ENCODE results near the gene CADPS2.

CADPS2 gene

DNA sequence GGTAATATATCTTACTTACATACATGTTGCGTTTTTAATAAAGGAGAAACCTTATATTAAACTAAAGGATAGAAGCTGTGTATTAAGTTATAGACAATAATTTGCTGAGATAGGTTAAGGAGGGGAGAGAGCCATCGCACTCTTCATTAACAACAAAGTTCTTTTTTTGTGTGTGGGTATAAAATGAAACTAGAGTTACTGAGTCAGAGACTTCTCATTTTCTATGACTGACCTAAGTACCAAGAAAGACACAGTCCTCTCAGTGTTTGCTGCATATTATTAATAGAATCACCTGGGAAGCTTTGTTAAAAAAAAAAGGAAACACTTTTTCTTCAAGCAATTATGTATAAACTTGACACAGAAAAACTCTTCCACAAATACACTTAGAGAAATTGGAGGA is 613.1 kb downstream of the CADPS2 start:
- Histone ChIP-seq H3K27me3 (ENCODE audit: insufficient read depth, low read depth, severe bottlenecking) (no peaks in the 10 kb centered on the region), H3K9me3 (ENCODE audit: severe bottlenecking) (no peaks in the 10 kb centered on the region), H3K4me3 (ENCODE audit: low read depth, low read length) (no peak overlapping the region), H3K36me3 (no peaks in the 10 kb centered on the region), H3K27ac (no peak overlapping the region)
- TF ChIP-seq, protein P1, sequence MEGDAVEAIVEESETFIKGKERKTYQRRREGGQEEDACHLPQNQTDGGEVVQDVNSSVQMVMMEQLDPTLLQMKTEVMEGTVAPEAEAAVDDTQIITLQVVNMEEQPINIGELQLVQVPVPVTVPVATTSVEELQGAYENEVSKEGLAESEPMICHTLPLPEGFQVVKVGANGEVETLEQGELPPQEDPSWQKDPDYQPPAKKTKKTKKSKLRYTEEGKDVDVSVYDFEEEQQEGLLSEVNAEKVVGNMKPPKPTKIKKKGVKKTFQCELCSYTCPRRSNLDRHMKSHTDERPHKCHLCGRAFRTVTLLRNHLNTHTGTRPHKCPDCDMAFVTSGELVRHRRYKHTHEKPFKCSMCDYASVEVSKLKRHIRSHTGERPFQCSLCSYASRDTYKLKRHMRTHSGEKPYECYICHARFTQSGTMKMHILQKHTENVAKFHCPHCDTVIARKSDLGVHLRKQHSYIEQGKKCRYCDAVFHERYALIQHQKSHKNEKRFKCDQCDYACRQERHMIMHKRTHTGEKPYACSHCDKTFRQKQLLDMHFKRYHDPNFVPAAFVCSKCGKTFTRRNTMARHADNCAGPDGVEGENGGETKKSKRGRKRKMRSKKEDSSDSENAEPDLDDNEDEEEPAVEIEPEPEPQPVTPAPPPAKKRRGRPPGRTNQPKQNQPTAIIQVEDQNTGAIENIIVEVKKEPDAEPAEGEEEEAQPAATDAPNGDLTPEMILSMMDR (IDR thresholded peaks at IDR 0.05; ENCODE audit: low read depth, low read length) = no peak
- no peak for DNase-seq

DNA sequence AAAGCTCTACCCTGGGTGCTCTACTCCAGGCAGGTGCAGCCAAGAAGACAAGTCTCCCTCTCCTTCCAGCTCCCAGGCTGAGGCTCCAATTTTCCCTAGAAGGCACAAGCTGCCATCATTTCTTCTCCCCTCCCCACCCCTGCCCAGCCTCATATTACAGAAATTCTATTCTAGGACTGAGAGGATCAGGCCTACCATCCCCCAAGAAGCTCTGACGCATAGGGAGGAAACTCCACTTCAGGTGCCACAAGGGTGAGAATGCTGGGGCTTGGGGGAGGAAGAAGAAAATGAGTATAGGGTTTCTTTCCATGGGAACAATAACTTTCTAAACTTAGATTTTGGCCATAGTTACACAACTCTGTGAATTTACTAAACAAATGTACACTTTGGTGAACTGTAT is 617.0 kb downstream of the CADPS2 start:
- no peak for DNase-seq
- no peak overlapping the region for H3K27ac ChIP-seq
- no peak overlapping the region for H3K4me3 ChIP-seq (ENCODE audit: low read depth, low read length)
- no peaks in the 10 kb centered on the region for H3K36me3 ChIP-seq
- TF ChIP-seq, protein P1 (IDR thresholded peaks at IDR 0.05; ENCODE audit: low read depth, low read length) = no peak
- no peaks in the 10 kb centered on the region for H3K27me3 ChIP-seq (ENCODE audit: insufficient read depth, low read depth, severe bottlenecking)
- H3K9me3 ChIP-seq (ENCODE audit: severe bottlenecking) = no peaks in the 10 kb centered on the region
